Breast epithelium (tissue), 4 donors: ENCODE results near the gene CISH. TPM values are rescaled to one million over a fixed set of nuclear protein-coding genes. Genes with fewer than 3 reads are reported as not detected.

Experiments
- DNase-seq, 2 donors: peaks; one replicate each; pipeline ENCODE4 v3.0.0-alpha.2; 2019; ENCODE audit warnings: low spot score in 2 of 2
- H3K27ac ChIP-seq, 2 donors: fragments of 200-600 bp; sonication (generic) in 1 of 2; one replicate each; pipeline ENCODE4 v1.5.1; 2016 to 2019; ENCODE audit warnings: mild to moderate bottlenecking in 1 of 2
- H3K27me3 ChIP-seq, 2 donors: fragments of 200-600 bp; sonication (generic) in 1 of 2; one replicate each; pipeline versions ENCODE4 v1.5.1 to v1.6.0; 2017 to 2019; ENCODE audit warnings: control low read depth in 1 of 2, mild to moderate bottlenecking in 1 of 2
- H3K36me3 ChIP-seq: fragments of 200-600 bp; one replicate; pipeline ENCODE4 v1.5.1; 2019
- H3K4me1 ChIP-seq, 2 donors: fragments of 200-600 bp; sonication (generic); one replicate each; pipeline ENCODE4 v1.5.1; 2016 to 2019; ENCODE audit warnings: control low read depth in 1 of 2
- H3K4me3 ChIP-seq, 3 donors: fragments of 200-600 bp; sonication (generic); 1 replicate in 2 of 3; 2 replicates in 1 of 3; pipeline ENCODE4 v1.5.1; 2016 to 2019; ENCODE audit warnings: mild to moderate bottlenecking in 3 of 3, moderate library complexity in 2 of 3
- H3K9me3 ChIP-seq, 2 donors: fragments of 200-600 bp; sonication (generic) in 1 of 2; one replicate each; pipeline ENCODE4 v1.5.1; 2016 to 2019; ENCODE audit warnings: control low read depth in 1 of 2
- POLR2A ChIP-seq: fragments of 450-650 bp; IDR thresholded peaks from one replicate; pipeline ENCODE4 v1.6.1; 2016; ENCODE audit warnings: antibody characterized with exemption, mild to moderate bottlenecking, moderate library complexity
- POLR2AphosphoS5 ChIP-seq, 3 donors: sonication (generic); formaldehyde crosslinking; IDR thresholded peaks; one replicate each; pipeline ENCODE4 v1.6.1; 2017; ENCODE audit warnings: antibody characterized with exemption in 3 of 3
- intact Hi-C: fragments of 100-400 bp; cut with DNase I; formaldehyde crosslinking; loops from one replicate; pipeline ENCODE4 v1.15.1; 2023; ENCODE audit warnings: low total_unique reads
- total RNA-seq, 3 donors: library from RNA; depleted of rRNA; stranded (reverse); fragments of >200 nt; gene quantifications; one replicate each; pipeline ENCODE4 v1.1.0, GENCODE V29; 2016
- TF ChIP-seq, protein P1 (sequence below), 3 donors: fragments of 450-650 bp; IDR thresholded peaks; one replicate each; pipeline ENCODE4 v1.5.1; 2016 to 2017; ENCODE audit warnings: antibody characterized with exemption in 3 of 3, mild to moderate bottlenecking in 3 of 3, moderate library complexity in 3 of 3

Gene CISH
- total RNA-seq, 3 donors from 2014 or later, result 5.4 to 29.6 (median 17.4) TPM

DNA sequence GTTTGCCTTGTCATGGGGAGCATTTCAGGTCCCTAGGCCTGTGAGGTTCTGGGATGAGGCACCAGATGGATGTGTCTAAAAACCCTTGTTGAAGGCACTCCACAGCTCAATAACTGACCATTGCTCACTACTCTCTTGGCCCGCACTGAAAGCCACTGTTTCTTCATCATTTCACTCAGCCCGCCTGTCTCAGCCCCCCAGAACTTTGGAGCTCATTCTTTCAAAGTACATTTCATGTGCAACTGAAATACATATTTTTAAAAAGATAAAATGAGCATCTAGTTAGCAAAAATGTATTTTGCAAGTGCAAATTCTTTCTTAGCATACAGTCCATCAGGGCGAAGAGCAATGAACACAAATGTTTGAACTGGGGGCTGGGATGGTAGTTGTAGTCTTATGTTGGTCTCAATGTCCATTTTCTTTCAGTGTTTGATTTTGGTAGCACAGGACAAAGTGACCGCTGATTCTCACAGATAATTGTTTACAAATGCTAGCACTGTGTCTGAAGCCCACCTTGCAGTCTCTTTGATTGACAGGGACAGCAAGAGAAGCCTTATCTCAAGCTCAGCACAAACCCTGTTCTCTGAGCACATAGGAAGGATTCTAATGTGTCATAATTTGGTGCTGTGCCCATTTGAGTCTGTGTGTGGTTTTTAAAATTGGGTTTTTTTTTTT is 22.7 kb downstream of the CISH start:
- intact Hi-C loops, result no loop called here
- Histone ChIP-seq H3K27me3 (no peaks in the 10 kb centered on the region), H3K9me3 (no peaks in the 10 kb centered on the region), H3K27ac (no peak overlapping the region), H3K36me3 (no peaks in the 10 kb centered on the region), H3K4me3 (no peak overlapping the region), H3K4me1 (peaks cover 0 to 4% of the 10 kb centered on the region in 2 donors)
- no peak for TF ChIP-seq POLR2AphosphoS5 (IDR thresholded peaks at IDR 0.05)
- no peak for TF ChIP-seq POLR2A
- TF ChIP-seq, protein P1, sequence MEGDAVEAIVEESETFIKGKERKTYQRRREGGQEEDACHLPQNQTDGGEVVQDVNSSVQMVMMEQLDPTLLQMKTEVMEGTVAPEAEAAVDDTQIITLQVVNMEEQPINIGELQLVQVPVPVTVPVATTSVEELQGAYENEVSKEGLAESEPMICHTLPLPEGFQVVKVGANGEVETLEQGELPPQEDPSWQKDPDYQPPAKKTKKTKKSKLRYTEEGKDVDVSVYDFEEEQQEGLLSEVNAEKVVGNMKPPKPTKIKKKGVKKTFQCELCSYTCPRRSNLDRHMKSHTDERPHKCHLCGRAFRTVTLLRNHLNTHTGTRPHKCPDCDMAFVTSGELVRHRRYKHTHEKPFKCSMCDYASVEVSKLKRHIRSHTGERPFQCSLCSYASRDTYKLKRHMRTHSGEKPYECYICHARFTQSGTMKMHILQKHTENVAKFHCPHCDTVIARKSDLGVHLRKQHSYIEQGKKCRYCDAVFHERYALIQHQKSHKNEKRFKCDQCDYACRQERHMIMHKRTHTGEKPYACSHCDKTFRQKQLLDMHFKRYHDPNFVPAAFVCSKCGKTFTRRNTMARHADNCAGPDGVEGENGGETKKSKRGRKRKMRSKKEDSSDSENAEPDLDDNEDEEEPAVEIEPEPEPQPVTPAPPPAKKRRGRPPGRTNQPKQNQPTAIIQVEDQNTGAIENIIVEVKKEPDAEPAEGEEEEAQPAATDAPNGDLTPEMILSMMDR (IDR thresholded peaks at IDR 0.05), result no peak
- no peak for DNase-seq

DNA sequence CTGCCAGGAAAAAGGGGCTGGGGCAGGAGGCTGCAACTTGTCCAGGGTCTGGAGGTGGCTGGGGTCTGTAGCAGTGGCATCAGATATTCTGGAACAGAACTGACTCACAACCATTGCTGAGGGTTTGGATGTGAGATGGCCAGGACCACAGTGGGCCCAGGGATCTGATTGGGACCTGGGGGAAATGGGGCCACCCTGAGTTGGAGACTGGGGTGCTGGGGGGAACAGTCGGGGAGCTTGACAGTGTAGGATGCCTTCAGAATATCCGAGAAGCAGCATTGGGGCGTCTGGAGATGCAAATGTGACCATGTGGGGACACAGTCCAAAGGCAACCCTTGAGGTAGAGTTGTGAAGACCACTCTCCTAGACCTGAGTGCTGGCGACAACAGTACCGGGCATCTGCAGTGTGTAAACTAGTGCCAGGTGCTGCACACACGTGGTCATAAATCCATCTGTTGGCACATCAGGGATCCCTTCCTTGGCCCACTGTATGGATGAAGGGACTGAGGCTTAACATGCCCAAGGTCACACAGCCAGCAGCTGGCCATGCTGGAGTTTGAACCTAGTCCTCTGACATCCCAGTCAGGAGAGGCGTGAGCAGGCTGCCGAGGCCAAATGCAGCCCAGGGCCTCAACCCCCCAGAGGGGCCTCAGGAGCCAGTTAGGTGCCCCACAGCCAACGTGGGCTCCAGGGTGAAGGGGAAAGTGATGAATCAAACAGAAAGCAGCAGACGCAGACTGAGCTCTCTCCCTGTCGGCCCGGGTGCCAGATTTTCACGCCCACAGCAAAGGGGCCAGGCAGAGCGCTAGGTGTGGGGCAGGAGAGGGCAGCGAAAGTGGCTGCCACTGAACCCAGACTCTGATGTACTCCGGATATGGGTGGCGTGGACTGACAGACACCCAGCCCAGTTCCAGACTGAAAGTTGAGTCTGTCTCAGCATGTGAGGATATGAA is 23.5 kb downstream of the CISH start:
- DNase-seq, result no peak
- TF ChIP-seq POLR2A (no peak), POLR2AphosphoS5 (IDR thresholded peaks at IDR 0.05) (no peak)
- TF ChIP-seq, protein P1 (IDR thresholded peaks at IDR 0.05), result no peak
- Histone ChIP-seq H3K36me3 (no peaks in the 10 kb centered on the region), H3K27me3 (no peaks in the 10 kb centered on the region), H3K4me1 (peaks cover 0 to 4% of the 10 kb centered on the region in 2 donors), H3K27ac (peak overlapping the region in 1 of 2 donors; percentile 19), H3K9me3 (no peaks in the 10 kb centered on the region), H3K4me3 (no peak overlapping the region)
- intact Hi-C loops, result no loop called here

- Histone ChIP-seq H3K36me3 (no peaks in the 10 kb centered on the region), H3K9me3 (no peaks in the 10 kb centered on the region), H3K4me3 (no peak overlapping the region), H3K27ac (no peak overlapping the region), H3K4me1 (no peaks in the 10 kb centered on the region), H3K27me3 (no peaks in the 10 kb centered on the region)
- TF ChIP-seq POLR2AphosphoS5 (IDR thresholded peaks at IDR 0.05), result no peak
- no peak for TF ChIP-seq POLR2A
- TF ChIP-seq, protein P1 (IDR thresholded peaks at IDR 0.05), result no peak
- intact Hi-C loops, result no loop called here
- no peak for DNase-seq
These were observed 24.2 kb downstream of the CISH start for GRCh38 chr3:50587373-50587772.

- intact Hi-C loops, result no loop called here
- H3K4me3 ChIP-seq, result no peak overlapping the region
- DNase-seq, result no peak
- no peaks in the 10 kb centered on the region for H3K9me3 ChIP-seq
- no peak overlapping the region for H3K27ac ChIP-seq
- H3K4me1 ChIP-seq, result no peaks in the 10 kb centered on the region
- no peaks in the 10 kb centered on the region for H3K27me3 ChIP-seq
- TF ChIP-seq, protein P1 (IDR thresholded peaks at IDR 0.05), result no peak
- no peak for TF ChIP-seq POLR2A
- no peak for TF ChIP-seq POLR2AphosphoS5 (IDR thresholded peaks at IDR 0.05)
- H3K36me3 ChIP-seq, result no peaks in the 10 kb centered on the region
These were observed 24.9 kb downstream of the CISH start for GRCh38 chr3:50586763-50587070.
